ENCODE measurements around the gene MCM7. TPM values are rescaled to one million over a fixed set of nuclear protein-coding genes. Genes with fewer than 3 reads are reported as not detected.

The MCM7 gene
- polyA plus RNA-seq, 1 of the 3 experiments (the other 2 are of a cell fraction): 241 TPM

DNA sequence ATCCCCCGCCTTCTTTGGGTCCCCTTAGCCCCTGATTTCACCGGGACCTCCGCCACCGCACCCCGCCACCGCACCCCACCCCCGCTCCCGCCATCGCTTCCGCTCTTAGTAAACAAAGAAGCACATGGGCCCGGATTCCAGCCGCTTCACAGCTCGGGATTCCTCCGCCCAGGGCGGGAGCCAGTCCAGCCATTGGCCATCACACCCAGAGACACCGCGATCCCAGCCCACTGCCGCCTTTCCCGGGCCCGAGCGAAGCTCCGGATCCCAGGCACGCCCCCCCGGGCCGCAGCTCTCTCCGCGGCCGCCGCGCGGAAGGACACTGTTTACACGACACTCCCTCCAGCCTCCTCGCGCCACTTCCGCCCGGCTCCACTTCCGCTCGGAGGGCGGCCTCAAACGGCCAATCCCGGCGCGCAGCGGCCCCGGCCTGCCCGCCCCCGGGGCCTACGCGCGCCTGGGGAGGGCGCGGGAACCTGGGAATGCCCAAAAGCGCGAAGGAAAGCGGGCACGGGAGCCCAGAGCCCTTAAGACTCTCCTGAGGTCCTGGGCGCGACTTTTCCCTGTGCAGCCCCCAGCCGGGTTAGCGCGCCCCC is 679 bp downstream of the MCM7 start:
- CTCF ChIA-PET: interaction anchor here (1.2 to 5.4 kb wide), 10 partner anchors 11 to 171 kb away, joined by 3 to 74 read pairs (median 5); partner anchors contain the start of genes CNPY4, GJC3, MBLAC1 and ZNF3
- peaks cover 70% of the 10 kb centered on the region for H3K79me2 ChIP-seq (ENCODE audit: insufficient read depth)
- H3K27ac ChIP-seq (ENCODE audit: low read depth in 2 of 2, low read length in 1 of 2): peak overlapping the region; percentile 86 to 95
- DNase-seq: peak; percentile 96
- peak overlapping the region; percentile 100 for H3K4me2 ChIP-seq
- H3K27me3 ChIP-seq (ENCODE audit: insufficient read depth): no peaks in the 10 kb centered on the region
- peaks cover 44 to 49% of the 10 kb centered on the region in 2 experiments for H3K36me3 ChIP-seq (replicated peaks in 1 of 2; ENCODE audit: control insufficient read depth in 1 of 2, insufficient read depth in 2 of 2, low read length in 1 of 2)
- peaks cover 40% of the 10 kb centered on the region for H3F3A ChIP-seq (replicated peaks; ENCODE audit: insufficient read depth)
- H4K20me1 ChIP-seq (ENCODE audit: insufficient read depth): peaks cover 7% of the 10 kb centered on the region
- POLR2A ChIA-PET: interaction anchor here (0.6 to 4.2 kb wide), 19 partner anchors 10 to 1117 kb away, joined by 3 to 98 read pairs (median 12); partner anchors contain the start of genes CNPY4, COPS6, GPC2 and LAMTOR4
- H3K4me3 ChIP-seq (ENCODE audit: low read depth in 2 of 2, low read length in 1 of 2): peak overlapping the region; percentile 70 to 99
- 1% methylated on average over 52 of the region's 61 CpGs for WGBS (ENCODE audit: low lambda C conversion rate)
- peaks cover 24 to 38% of the 10 kb centered on the region in 2 experiments for H3K4me1 ChIP-seq (ENCODE audit: control insufficient read depth in 1 of 2, insufficient read depth in 2 of 2, low read depth in 1 of 2, low read length in 1 of 2)
- no peaks in the 10 kb centered on the region for H3K9me2 ChIP-seq
- no peak overlapping the region; the same call in 1 of the 2 replicates for H2AFZ ChIP-seq (ENCODE audit: low read depth)
- H3K9ac ChIP-seq: peak overlapping the region; percentile 98
- H3K9me3 ChIP-seq: no peaks in the 10 kb centered on the region
- TF ChIP-seq ELF1 (IDR thresholded peaks at IDR 0.05) (peak; percentile 95), EZH2phosphoT487 (IDR thresholded peaks at IDR 0.05; ENCODE audit: borderline replicate concordance, low read depth) (no peak), GABPA (IDR thresholded peaks at IDR 0.05; ENCODE audit: low read depth) (peak; percentile 92), RCOR1 (IDR thresholded peaks at IDR 0.05; ENCODE audit: low read length) (no peak), GATA2 (CRISPR knock-in tag; IDR thresholded peaks at IDR 0.05) (no peak), RXRA (IDR thresholded peaks at IDR 0.05; ENCODE audit: borderline replicate concordance, low read depth) (no peak; the same call in 1 of the 2 replicates), POLR2AphosphoS5 (IDR thresholded peaks at IDR 0.05; ENCODE audit: low read depth, low read length) (no peak), FOSL2 (IDR thresholded peaks at IDR 0.05; ENCODE audit: borderline replicate concordance, low read depth) (no peak), NFIC (IDR thresholded peaks at IDR 0.05; ENCODE audit: borderline replicate concordance) (peak; percentile 60), NRF1 (IDR thresholded peaks at IDR 0.05; ENCODE audit: low read depth, low read length) (no peak), TAF1 (IDR thresholded peaks at IDR 0.05; ENCODE audit: borderline replicate concordance, low read depth, low read length) (peak; percentile 72), TCF12 (IDR thresholded peaks at IDR 0.05) (peak; percentile 65), MXI1 (IDR thresholded peaks at IDR 0.05; ENCODE audit: low read depth, low read length) (peak; percentile 82), SMC3 (IDR thresholded peaks at IDR 0.05; ENCODE audit: low read depth, low read length) (no peak), CHD2 (IDR thresholded peaks at IDR 0.05; ENCODE audit: low read length, partially characterized antibody) (peak; percentile 98), EP300 (IDR thresholded peaks at IDR 0.05; ENCODE audit: borderline replicate concordance in 1 of 2, low read depth in 1 of 2, low read length in 1 of 2) (peak in 1 of 2 experiments; percentile 73; a peak in 1 of 4 replicates), FOXM1 (IDR thresholded peaks at IDR 0.05; ENCODE audit: low read depth) (0 out of 2 replicates have a peak, but pooled peaks have one; percentile 41), YY1 (IDR thresholded peaks at IDR 0.05; ENCODE audit: low read depth) (peak; percentile 86), RAD21 (IDR thresholded peaks at IDR 0.05; ENCODE audit: low read length) (no peak)
- TF ChIP-seq, protein P1, sequence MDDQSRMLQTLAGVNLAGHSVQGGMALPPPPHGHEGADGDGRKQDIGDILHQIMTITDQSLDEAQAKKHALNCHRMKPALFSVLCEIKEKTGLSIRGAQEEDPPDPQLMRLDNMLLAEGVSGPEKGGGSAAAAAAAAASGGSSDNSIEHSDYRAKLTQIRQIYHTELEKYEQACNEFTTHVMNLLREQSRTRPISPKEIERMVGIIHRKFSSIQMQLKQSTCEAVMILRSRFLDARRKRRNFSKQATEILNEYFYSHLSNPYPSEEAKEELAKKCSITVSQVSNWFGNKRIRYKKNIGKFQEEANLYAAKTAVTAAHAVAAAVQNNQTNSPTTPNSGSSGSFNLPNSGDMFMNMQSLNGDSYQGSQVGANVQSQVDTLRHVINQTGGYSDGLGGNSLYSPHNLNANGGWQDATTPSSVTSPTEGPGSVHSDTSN (IDR thresholded peaks at IDR 0.05): peak; percentile 92
- TF ChIP-seq, protein P2, sequence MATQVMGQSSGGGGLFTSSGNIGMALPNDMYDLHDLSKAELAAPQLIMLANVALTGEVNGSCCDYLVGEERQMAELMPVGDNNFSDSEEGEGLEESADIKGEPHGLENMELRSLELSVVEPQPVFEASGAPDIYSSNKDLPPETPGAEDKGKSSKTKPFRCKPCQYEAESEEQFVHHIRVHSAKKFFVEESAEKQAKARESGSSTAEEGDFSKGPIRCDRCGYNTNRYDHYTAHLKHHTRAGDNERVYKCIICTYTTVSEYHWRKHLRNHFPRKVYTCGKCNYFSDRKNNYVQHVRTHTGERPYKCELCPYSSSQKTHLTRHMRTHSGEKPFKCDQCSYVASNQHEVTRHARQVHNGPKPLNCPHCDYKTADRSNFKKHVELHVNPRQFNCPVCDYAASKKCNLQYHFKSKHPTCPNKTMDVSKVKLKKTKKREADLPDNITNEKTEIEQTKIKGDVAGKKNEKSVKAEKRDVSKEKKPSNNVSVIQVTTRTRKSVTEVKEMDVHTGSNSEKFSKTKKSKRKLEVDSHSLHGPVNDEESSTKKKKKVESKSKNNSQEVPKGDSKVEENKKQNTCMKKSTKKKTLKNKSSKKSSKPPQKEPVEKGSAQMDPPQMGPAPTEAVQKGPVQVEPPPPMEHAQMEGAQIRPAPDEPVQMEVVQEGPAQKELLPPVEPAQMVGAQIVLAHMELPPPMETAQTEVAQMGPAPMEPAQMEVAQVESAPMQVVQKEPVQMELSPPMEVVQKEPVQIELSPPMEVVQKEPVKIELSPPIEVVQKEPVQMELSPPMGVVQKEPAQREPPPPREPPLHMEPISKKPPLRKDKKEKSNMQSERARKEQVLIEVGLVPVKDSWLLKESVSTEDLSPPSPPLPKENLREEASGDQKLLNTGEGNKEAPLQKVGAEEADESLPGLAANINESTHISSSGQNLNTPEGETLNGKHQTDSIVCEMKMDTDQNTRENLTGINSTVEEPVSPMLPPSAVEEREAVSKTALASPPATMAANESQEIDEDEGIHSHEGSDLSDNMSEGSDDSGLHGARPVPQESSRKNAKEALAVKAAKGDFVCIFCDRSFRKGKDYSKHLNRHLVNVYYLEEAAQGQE (IDR thresholded peaks at IDR 0.05; ENCODE audit: low read depth, low read length): 0 out of 2 replicates have a peak, but pooled peaks have one; percentile 33
- TF ChIP-seq, protein P3, sequence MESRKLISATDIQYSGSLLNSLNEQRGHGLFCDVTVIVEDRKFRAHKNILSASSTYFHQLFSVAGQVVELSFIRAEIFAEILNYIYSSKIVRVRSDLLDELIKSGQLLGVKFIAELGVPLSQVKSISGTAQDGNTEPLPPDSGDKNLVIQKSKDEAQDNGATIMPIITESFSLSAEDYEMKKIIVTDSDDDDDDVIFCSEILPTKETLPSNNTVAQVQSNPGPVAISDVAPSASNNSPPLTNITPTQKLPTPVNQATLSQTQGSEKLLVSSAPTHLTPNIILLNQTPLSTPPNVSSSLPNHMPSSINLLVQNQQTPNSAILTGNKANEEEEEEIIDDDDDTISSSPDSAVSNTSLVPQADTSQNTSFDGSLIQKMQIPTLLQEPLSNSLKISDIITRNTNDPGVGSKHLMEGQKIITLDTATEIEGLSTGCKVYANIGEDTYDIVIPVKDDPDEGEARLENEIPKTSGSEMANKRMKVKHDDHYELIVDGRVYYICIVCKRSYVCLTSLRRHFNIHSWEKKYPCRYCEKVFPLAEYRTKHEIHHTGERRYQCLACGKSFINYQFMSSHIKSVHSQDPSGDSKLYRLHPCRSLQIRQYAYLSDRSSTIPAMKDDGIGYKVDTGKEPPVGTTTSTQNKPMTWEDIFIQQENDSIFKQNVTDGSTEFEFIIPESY (IDR thresholded peaks at IDR 0.05; ENCODE audit: borderline replicate concordance, low read depth): no peak; the same call in 1 of the 2 replicates
- TF ChIP-seq, protein P4, sequence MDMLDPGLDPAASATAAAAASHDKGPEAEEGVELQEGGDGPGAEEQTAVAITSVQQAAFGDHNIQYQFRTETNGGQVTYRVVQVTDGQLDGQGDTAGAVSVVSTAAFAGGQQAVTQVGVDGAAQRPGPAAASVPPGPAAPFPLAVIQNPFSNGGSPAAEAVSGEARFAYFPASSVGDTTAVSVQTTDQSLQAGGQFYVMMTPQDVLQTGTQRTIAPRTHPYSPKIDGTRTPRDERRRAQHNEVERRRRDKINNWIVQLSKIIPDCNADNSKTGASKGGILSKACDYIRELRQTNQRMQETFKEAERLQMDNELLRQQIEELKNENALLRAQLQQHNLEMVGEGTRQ (IDR thresholded peaks at IDR 0.05; ENCODE audit: borderline replicate concordance, low read depth, low read length): no peak
- TF ChIP-seq, protein P5, sequence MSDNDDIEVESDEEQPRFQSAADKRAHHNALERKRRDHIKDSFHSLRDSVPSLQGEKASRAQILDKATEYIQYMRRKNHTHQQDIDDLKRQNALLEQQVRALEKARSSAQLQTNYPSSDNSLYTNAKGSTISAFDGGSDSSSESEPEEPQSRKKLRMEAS (IDR thresholded peaks at IDR 0.05; ENCODE audit: low read depth): peak; percentile 100

Data from SK-N-SH (cell line).